ENCODE results near the gene MTERF4. TPM values are rescaled to one million over a fixed set of nuclear protein-coding genes. Genes with fewer than 3 reads are reported as not detected.
A peak's percentile ranks its signal among the peaks of the same experiment; 100 is the strongest.

MTERF4 gene
- total and polyA plus RNA-seq, 2 donors = 34.5 to 41.7 TPM

DNA sequence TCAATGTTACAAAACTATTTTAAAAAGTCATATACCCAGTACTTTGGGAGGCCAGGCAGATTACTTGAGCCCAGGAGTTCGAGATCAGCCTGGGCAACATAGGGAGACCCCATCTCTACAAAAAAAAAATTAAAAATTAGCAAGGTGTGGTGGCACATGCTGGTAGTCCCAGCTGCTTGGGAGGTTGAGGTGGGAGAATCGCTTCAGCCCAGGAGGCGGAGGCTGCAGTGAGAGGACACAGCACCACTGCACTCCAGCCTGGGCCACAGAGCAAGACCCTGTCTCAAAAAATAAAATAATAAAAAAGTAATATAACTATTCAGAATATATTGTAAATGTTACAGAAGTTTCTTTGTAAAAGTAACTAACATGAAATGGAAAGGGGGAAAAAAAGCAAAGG lies 45.2 kb upstream of the MTERF4 start:
- Histone ChIP-seq H3K36me3 (ENCODE audit: control insufficient read depth in 2 of 2, insufficient read depth in 2 of 2, low read length in 1 of 2) (peaks cover 0 to 7% of the 10 kb centered on the region in 2 donors), H3K27me3 (ENCODE audit: control insufficient read depth in 2 of 2, insufficient read depth in 1 of 2, low read length in 1 of 2) (peaks cover 0 to 2% of the 10 kb centered on the region in 2 donors), H3K4me1 (ENCODE audit: control insufficient read depth in 2 of 2, insufficient read depth in 2 of 2, low read length in 2 of 2) (peaks cover 15 to 17% of the 10 kb centered on the region in 2 donors), H3K27ac (ENCODE audit: low read depth in 1 of 2, low read length in 1 of 2) (no peak overlapping the region), H3K9me3 (ENCODE audit: control insufficient read depth in 2 of 2, insufficient read depth in 1 of 2, low read length in 1 of 2) (no peaks in the 10 kb centered on the region), H3K4me3 (ENCODE audit: low read length in 2 of 2) (no peak overlapping the region)
- no peak for DNase-seq (ENCODE audit: low read depth in 6 of 9, low spot score in 9 of 9)
- 98% methylated on average over 3 of the region's 3 CpGs for WGBS

DNA sequence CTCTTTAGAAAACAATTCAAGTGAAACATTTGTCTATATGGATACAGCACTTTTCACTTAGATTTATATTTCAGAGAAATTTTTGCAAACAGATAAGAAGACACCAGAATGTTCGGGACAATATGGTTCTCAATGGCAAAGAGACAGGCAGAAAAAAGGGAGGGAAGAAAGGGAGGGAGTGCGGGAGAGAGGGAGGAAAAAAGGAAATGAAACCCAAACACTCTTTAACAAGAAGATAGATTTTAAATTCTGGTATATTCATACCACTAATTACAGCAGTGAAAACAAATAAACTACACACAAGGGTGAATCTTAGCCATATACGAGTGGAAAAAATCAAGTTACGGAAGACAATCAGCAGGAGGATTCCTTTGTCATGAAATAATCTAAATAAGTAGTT lies 44.2 kb upstream of the MTERF4 start:
- no peak for DNase-seq (ENCODE audit: low read depth in 6 of 9, low spot score in 9 of 9)
- Histone ChIP-seq H3K4me1 (ENCODE audit: control insufficient read depth in 2 of 2, insufficient read depth in 2 of 2, low read length in 2 of 2) (peaks cover 14% of the 10 kb centered on the region in 2 donors), H3K27ac (ENCODE audit: low read depth in 1 of 2, low read length in 1 of 2) (no peak overlapping the region), H3K27me3 (ENCODE audit: control insufficient read depth in 2 of 2, insufficient read depth in 1 of 2, low read length in 1 of 2) (peaks cover 0 to 2% of the 10 kb centered on the region in 2 donors), H3K36me3 (ENCODE audit: control insufficient read depth in 2 of 2, insufficient read depth in 2 of 2, low read length in 1 of 2) (peaks cover 2 to 16% of the 10 kb centered on the region in 2 donors), H3K4me3 (ENCODE audit: low read length in 2 of 2) (no peak overlapping the region), H3K9me3 (ENCODE audit: control insufficient read depth in 2 of 2, insufficient read depth in 1 of 2, low read length in 1 of 2) (no peaks in the 10 kb centered on the region)
- 83% methylated on average over 4 of the region's 4 CpGs for WGBS

DNA sequence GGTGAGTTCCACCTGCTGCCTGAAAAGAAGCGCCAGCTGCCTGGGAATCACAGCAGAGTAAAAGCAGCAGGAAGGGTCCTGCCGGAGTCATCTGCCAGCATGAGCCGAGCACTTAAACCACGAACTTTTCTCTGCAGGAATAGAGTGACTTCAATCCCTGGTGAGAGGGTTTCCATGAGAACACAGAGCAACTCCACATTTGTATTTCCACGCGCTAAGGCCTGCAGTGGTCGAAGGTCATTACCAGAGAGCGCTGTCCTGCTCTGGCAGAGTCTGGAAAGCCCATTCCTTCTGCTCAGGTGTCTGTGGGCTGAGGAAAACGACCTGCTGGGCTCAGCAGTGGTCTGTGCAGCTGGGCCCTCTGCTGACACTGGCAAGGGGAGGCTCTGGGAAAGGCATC lies 40.5 kb upstream of the MTERF4 start:
- Histone ChIP-seq H3K27ac (ENCODE audit: low read depth in 1 of 2, low read length in 1 of 2) (no peak overlapping the region), H3K4me1 (ENCODE audit: control insufficient read depth in 2 of 2, insufficient read depth in 2 of 2, low read length in 2 of 2) (peaks cover 0 to 3% of the 10 kb centered on the region in 2 donors), H3K9me3 (ENCODE audit: control insufficient read depth in 2 of 2, insufficient read depth in 1 of 2, low read length in 1 of 2) (no peaks in the 10 kb centered on the region), H3K36me3 (ENCODE audit: control insufficient read depth in 2 of 2, insufficient read depth in 2 of 2, low read length in 1 of 2) (peaks cover 6 to 32% of the 10 kb centered on the region in 2 donors), H3K4me3 (ENCODE audit: low read length in 2 of 2) (no peak overlapping the region), H3K27me3 (ENCODE audit: control insufficient read depth in 2 of 2, insufficient read depth in 1 of 2, low read length in 1 of 2) (no peaks in the 10 kb centered on the region)
- WGBS = 97% methylated on average over 9 of the region's 9 CpGs
- no peak for DNase-seq (ENCODE audit: low read depth in 6 of 9, low spot score in 9 of 9)

DNA sequence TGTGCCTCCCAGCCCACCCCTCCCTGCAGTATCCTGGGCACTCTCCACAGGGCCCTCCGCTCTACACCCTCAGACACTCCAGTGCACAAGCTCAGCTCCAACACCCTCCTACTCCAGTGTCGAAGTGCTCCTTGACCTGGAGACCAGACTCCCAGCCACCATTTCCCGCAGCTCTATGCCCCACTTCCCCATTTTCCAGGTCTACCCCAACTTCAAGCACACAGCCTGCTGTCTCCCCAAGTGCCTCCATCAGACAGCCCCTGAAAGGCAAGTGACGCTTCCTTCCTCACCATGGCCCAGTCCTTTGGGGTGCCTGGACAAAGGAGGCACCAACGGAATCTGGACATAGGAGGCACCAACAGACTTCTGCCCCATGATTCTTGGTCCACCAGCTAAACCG lies 40.0 kb upstream of the MTERF4 start:
- Histone ChIP-seq H3K4me3 (ENCODE audit: low read length in 2 of 2) (no peak overlapping the region), H3K9me3 (ENCODE audit: control insufficient read depth in 2 of 2, insufficient read depth in 1 of 2, low read length in 1 of 2) (no peaks in the 10 kb centered on the region), H3K27ac (ENCODE audit: low read depth in 1 of 2, low read length in 1 of 2) (no peak overlapping the region), H3K36me3 (ENCODE audit: control insufficient read depth in 2 of 2, insufficient read depth in 2 of 2, low read length in 1 of 2) (peaks cover 10 to 37% of the 10 kb centered on the region in 2 donors), H3K4me1 (ENCODE audit: control insufficient read depth in 2 of 2, insufficient read depth in 2 of 2, low read length in 2 of 2) (no peaks in the 10 kb centered on the region), H3K27me3 (ENCODE audit: control insufficient read depth in 2 of 2, insufficient read depth in 1 of 2, low read length in 1 of 2) (no peaks in the 10 kb centered on the region)
- no peak for DNase-seq (ENCODE audit: low read depth in 6 of 9, low spot score in 9 of 9)
- WGBS = 99% methylated on average over 6 of the region's 6 CpGs

DNA sequence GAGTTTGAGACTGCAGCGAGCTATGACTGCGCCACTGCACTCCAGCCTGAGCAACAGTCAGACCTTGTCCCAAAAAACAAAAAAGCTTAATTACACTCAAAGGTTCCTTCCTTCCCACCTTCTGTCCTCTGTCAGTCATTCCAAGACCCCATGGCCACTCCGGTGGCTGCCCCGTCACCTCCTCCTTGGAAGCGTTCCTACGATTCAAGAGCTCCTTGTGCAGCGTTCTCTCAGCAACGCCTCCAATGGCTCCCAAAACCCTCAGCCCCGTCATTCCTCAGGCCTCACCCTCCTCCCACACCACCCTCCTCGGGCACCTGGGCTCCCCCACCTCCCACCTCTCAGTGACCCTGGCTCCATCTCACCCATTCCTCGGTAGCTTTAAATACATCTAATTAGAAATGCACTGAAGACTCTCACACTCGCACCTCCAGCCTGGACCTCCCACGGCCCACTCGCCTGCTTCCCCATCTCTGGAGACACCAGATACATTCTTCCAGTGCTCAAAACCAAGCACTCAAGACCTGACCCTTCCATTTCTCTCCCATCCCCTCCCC lies 39.2 kb upstream of the MTERF4 start:
- WGBS = 97% methylated on average over 14 of the region's 14 CpGs
- peaks cover 13 to 44% of the 10 kb centered on the region in 2 donors for H3K36me3 ChIP-seq (ENCODE audit: control insufficient read depth in 2 of 2, insufficient read depth in 2 of 2, low read length in 1 of 2)
- H3K4me1 ChIP-seq (ENCODE audit: control insufficient read depth in 2 of 2, insufficient read depth in 2 of 2, low read length in 2 of 2) = peaks cover 0 to 2% of the 10 kb centered on the region in 2 donors
- no peaks in the 10 kb centered on the region for H3K27me3 ChIP-seq (ENCODE audit: control insufficient read depth in 2 of 2, insufficient read depth in 1 of 2, low read length in 1 of 2)
- no peak for DNase-seq (ENCODE audit: low read depth in 6 of 9, low spot score in 9 of 9)
- H3K27ac ChIP-seq (ENCODE audit: low read depth in 1 of 2, low read length in 1 of 2) = peak overlapping the region in 1 of 2 donors; percentile 37
- H3K9me3 ChIP-seq (ENCODE audit: control insufficient read depth in 2 of 2, insufficient read depth in 1 of 2, low read length in 1 of 2) = no peaks in the 10 kb centered on the region
- H3K4me3 ChIP-seq (ENCODE audit: low read length in 2 of 2) = no peak overlapping the region

DNA sequence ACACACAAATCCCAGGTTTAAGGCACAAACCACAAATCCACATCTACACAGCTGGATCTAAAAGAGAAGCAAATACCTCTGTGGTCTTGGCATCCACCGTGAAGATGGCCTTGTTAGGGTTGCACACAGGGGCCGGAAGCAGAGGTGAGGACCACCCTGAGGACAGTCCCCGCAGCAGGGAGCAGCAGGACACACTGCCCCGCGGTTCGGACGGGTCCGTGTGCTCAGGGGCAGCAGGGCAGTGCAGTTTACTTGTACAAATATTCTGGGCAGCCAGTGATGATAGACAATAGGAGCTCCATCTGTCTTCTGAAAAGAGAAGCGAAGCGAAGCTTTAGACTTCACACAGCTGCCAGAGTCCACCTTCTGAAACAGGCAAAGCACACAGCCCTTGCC lies 38.4 kb upstream of the MTERF4 start:
- H3K4me3 ChIP-seq (ENCODE audit: low read length in 2 of 2) = no peak overlapping the region
- H3K36me3 ChIP-seq (ENCODE audit: control insufficient read depth in 2 of 2, insufficient read depth in 2 of 2, low read length in 1 of 2) = peaks cover 20 to 50% of the 10 kb centered on the region in 2 donors

DNA sequence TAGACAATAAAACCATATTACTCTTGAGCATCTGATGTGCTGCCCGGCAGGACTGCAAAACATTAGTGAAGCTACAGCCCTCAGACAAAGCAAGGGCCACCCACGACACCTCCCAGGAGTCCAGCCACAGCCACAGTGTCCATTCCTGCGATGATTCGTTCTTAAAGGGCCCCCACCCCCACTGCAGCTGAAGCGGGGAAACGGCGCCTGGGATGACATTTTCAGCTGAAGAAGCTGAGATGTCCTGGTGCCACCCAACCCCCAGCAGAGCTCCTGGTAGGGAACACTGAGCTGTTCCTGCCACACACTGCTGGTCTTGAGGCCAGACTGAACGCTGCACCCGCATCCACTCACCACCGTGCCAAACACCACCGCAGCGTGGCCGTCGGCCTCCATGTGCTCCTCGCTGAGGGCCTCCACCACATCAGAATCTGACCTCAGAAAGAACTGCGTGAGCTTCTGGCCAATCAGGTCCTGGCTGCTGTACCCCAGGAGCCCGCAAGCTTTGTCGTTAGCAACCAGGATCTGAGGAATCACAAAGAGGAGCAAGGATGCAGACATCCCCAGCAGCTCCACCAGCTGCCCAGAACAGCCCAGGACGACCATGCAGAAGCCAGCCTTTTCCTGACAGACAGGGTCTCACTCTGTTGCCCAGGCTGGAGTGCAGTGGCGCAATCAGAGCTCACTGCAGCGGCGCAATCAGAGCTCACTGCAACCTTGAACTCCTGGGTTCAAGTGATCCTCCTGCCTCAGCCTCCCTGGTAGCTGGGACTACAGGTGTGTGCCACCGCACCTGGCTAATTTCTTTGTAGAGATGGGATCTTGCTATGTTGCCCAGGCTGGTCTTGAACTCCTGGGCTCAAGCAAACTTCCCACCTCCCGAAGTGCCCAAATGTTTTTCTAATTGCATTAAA lies 37.7 kb upstream of the MTERF4 start:
- Histone ChIP-seq H3K36me3 (ENCODE audit: control insufficient read depth in 2 of 2, insufficient read depth in 2 of 2, low read length in 1 of 2) (peaks cover 26 to 56% of the 10 kb centered on the region in 2 donors), H3K9me3 (ENCODE audit: control insufficient read depth in 2 of 2, insufficient read depth in 1 of 2, low read length in 1 of 2) (no peaks in the 10 kb centered on the region), H3K27ac (ENCODE audit: low read depth in 1 of 2, low read length in 1 of 2) (no peak overlapping the region), H3K4me1 (ENCODE audit: control insufficient read depth in 2 of 2, insufficient read depth in 2 of 2, low read length in 2 of 2) (peaks cover 0 to 8% of the 10 kb centered on the region in 2 donors), H3K4me3 (ENCODE audit: low read length in 2 of 2) (no peak overlapping the region), H3K27me3 (ENCODE audit: control insufficient read depth in 2 of 2, insufficient read depth in 1 of 2, low read length in 1 of 2) (no peaks in the 10 kb centered on the region)
- no peak for DNase-seq (ENCODE audit: low read depth in 6 of 9, low spot score in 9 of 9)
- WGBS = 97% methylated on average over 24 of the region's 24 CpGs

More for the DNA sequence above, 38.4 kb upstream of the MTERF4 start:
- peaks cover 0 to 8% of the 10 kb centered on the region in 2 donors for H3K4me1 ChIP-seq (ENCODE audit: control insufficient read depth in 2 of 2, insufficient read depth in 2 of 2, low read length in 2 of 2)
- H3K9me3 ChIP-seq (ENCODE audit: control insufficient read depth in 2 of 2, insufficient read depth in 1 of 2, low read length in 1 of 2) = no peaks in the 10 kb centered on the region
- WGBS = 93% methylated on average over 10 of the region's 10 CpGs
- H3K27ac ChIP-seq (ENCODE audit: low read depth in 1 of 2, low read length in 1 of 2) = no peak overlapping the region
- no peak for DNase-seq (ENCODE audit: low read depth in 6 of 9, low spot score in 9 of 9)
- H3K27me3 ChIP-seq (ENCODE audit: control insufficient read depth in 2 of 2, insufficient read depth in 1 of 2, low read length in 1 of 2) = no peaks in the 10 kb centered on the region

DNA sequence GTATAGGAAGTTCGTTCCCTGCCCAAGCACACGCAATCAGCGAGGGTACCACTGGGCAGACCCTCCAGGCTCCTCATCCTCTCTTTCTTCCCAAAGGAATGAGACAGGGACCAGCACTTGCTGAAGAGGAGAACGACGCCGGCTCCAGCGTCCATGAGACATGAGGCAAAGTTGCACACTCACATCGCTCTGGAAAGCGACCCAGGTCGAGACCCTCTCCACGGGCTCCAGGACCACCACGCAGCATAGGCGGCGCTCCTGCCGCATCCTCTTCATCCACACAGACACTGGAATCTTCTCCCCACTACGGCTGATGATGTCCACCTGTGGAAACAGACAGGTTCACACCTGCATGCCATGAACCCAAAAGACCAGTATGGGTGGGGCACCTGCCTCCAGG lies 36.4 kb upstream of the MTERF4 start:
- Histone ChIP-seq H3K4me1 (ENCODE audit: control insufficient read depth in 2 of 2, insufficient read depth in 2 of 2, low read length in 2 of 2) (peaks cover 0 to 8% of the 10 kb centered on the region in 2 donors), H3K9me3 (ENCODE audit: control insufficient read depth in 2 of 2, insufficient read depth in 1 of 2, low read length in 1 of 2) (no peaks in the 10 kb centered on the region), H3K4me3 (ENCODE audit: low read length in 2 of 2) (no peak overlapping the region), H3K27me3 (ENCODE audit: control insufficient read depth in 2 of 2, insufficient read depth in 1 of 2, low read length in 1 of 2) (no peaks in the 10 kb centered on the region), H3K27ac (ENCODE audit: low read depth in 1 of 2, low read length in 1 of 2) (no peak overlapping the region), H3K36me3 (ENCODE audit: control insufficient read depth in 2 of 2, insufficient read depth in 2 of 2, low read length in 1 of 2) (peaks cover 26 to 54% of the 10 kb centered on the region in 2 donors)
- DNase-seq (ENCODE audit: low read depth in 6 of 9, low spot score in 9 of 9) = no peak
- 98% methylated on average over 16 of the region's 16 CpGs for WGBS
